Measurements from ENCODE around the gene PRKCE. TPM values are rescaled to one million over a fixed set of nuclear protein-coding genes. Genes with fewer than 3 reads are reported as not detected.

PRKCE gene
- total and polyA plus RNA-seq, 2 experiments from 2014 or later, result 9.6 to 11.9 TPM

- 55% methylated on average over 4 of the region's 4 CpGs for WGBS (ENCODE audit: low lambda C conversion rate, missing lambda C conversion rate)
Measured at GRCh38 chr2:46193356-46193755, 541.9 kb downstream of the PRKCE start.

GRCh38 chr2:46193855-46194254 is 542.4 kb downstream of the PRKCE start:
- no peak overlapping the region for H3K4me3 ChIP-seq
- no peaks in the 10 kb centered on the region for H3K79me2 ChIP-seq
- H2AFZ ChIP-seq, result no peak overlapping the region
- no peak overlapping the region for H3K4me2 ChIP-seq
- DNase-seq (ENCODE audit: low spot score), result no peak
- H4K20me1 ChIP-seq (ENCODE audit: insufficient read depth, poor library complexity, severe bottlenecking), result no peaks in the 10 kb centered on the region
- H3K27ac ChIP-seq, result no peak overlapping the region
- no peaks in the 10 kb centered on the region for H3K4me1 ChIP-seq (ENCODE audit: insufficient read depth)
- no peak for TF ChIP-seq EZH2 (IDR thresholded peaks at IDR 0.05; ENCODE audit: borderline replicate concordance)
- no peak for TF ChIP-seq EZH2phosphoT487 (IDR thresholded peaks at IDR 0.05; ENCODE audit: low read depth, severe bottlenecking, unreplicated experiment)
- TF ChIP-seq CTCF (IDR thresholded peaks at IDR 0.05; ENCODE audit: poor library complexity), result no peak
- H3K9me2 ChIP-seq (replicated peaks; ENCODE audit: insufficient read depth), result no peaks in the 10 kb centered on the region
- no peaks in the 10 kb centered on the region for H3K36me3 ChIP-seq (replicated peaks; ENCODE audit: insufficient read depth, low read depth)
- WGBS (ENCODE audit: low lambda C conversion rate, missing lambda C conversion rate), result 77% methylated on average over 3 of the region's 3 CpGs
- no peaks in the 10 kb centered on the region for H3K27me3 ChIP-seq
- no peaks in the 10 kb centered on the region for H3K9me3 ChIP-seq (ENCODE audit: low read depth)

More at GRCh38 chr2:46193356-46193755, 541.9 kb downstream of the PRKCE start:
- no peaks in the 10 kb centered on the region for H4K20me1 ChIP-seq (ENCODE audit: insufficient read depth, poor library complexity, severe bottlenecking)
- H3K4me1 ChIP-seq (ENCODE audit: insufficient read depth), result no peaks in the 10 kb centered on the region
- no peak overlapping the region for H3K4me2 ChIP-seq
- no peak overlapping the region for H3K4me3 ChIP-seq
- no peaks in the 10 kb centered on the region for H3K79me2 ChIP-seq
- no peaks in the 10 kb centered on the region for H3K9me3 ChIP-seq (ENCODE audit: low read depth)
- H3K36me3 ChIP-seq (replicated peaks; ENCODE audit: insufficient read depth, low read depth), result no peaks in the 10 kb centered on the region
- no peak overlapping the region for H3K27ac ChIP-seq
- TF ChIP-seq CTCF (IDR thresholded peaks at IDR 0.05; ENCODE audit: poor library complexity) (no peak), EZH2 (IDR thresholded peaks at IDR 0.05; ENCODE audit: borderline replicate concordance) (no peak), EZH2phosphoT487 (IDR thresholded peaks at IDR 0.05; ENCODE audit: low read depth, severe bottlenecking, unreplicated experiment) (no peak)
- H3K27me3 ChIP-seq, result no peaks in the 10 kb centered on the region
- DNase-seq (ENCODE audit: low spot score), result no peak
- H3K9me2 ChIP-seq (replicated peaks; ENCODE audit: insufficient read depth), result no peaks in the 10 kb centered on the region
- H2AFZ ChIP-seq, result no peak overlapping the region

GRCh38 chr2:46194856-46195255 is 543.4 kb downstream of the PRKCE start:
- TF ChIP-seq CTCF (IDR thresholded peaks at IDR 0.05; ENCODE audit: poor library complexity), result no peak
- no peak for TF ChIP-seq EZH2phosphoT487 (IDR thresholded peaks at IDR 0.05; ENCODE audit: low read depth, severe bottlenecking, unreplicated experiment)
- H4K20me1 ChIP-seq (ENCODE audit: insufficient read depth, poor library complexity, severe bottlenecking), result no peaks in the 10 kb centered on the region
- no peaks in the 10 kb centered on the region for H3K9me2 ChIP-seq (replicated peaks; ENCODE audit: insufficient read depth)
- H3K27me3 ChIP-seq, result no peaks in the 10 kb centered on the region
- H3K27ac ChIP-seq, result no peak overlapping the region
- H3K36me3 ChIP-seq (replicated peaks; ENCODE audit: insufficient read depth, low read depth), result no peaks in the 10 kb centered on the region
- no peaks in the 10 kb centered on the region for H3K79me2 ChIP-seq
- no peak overlapping the region for H3K4me2 ChIP-seq
- H2AFZ ChIP-seq, result no peak overlapping the region
- no peaks in the 10 kb centered on the region for H3K4me1 ChIP-seq (ENCODE audit: insufficient read depth)
- H3K4me3 ChIP-seq, result no peak overlapping the region
- WGBS (ENCODE audit: low lambda C conversion rate, missing lambda C conversion rate), result 59% methylated on average over 2 of the region's 2 CpGs
- DNase-seq (ENCODE audit: low spot score), result no peak
- H3K9me3 ChIP-seq (ENCODE audit: low read depth), result no peaks in the 10 kb centered on the region

- Histone ChIP-seq H4K20me1 (ENCODE audit: insufficient read depth, poor library complexity, severe bottlenecking) (no peaks in the 10 kb centered on the region), H3K4me2 (no peak overlapping the region), H3K4me3 (no peak overlapping the region), H3K4me1 (ENCODE audit: insufficient read depth) (no peaks in the 10 kb centered on the region), H3K27me3 (no peaks in the 10 kb centered on the region), H3K79me2 (no peaks in the 10 kb centered on the region), H2AFZ (no peak overlapping the region), H3K36me3 (replicated peaks; ENCODE audit: insufficient read depth, low read depth) (no peaks in the 10 kb centered on the region), H3K9me3 (ENCODE audit: low read depth) (no peaks in the 10 kb centered on the region), H3K9me2 (replicated peaks; ENCODE audit: insufficient read depth) (no peaks in the 10 kb centered on the region), H3K27ac (no peak overlapping the region)
- WGBS (ENCODE audit: low lambda C conversion rate, missing lambda C conversion rate), result 82% methylated on average over 8 of the region's 10 CpGs
- TF ChIP-seq EZH2phosphoT487 (IDR thresholded peaks at IDR 0.05; ENCODE audit: low read depth, severe bottlenecking, unreplicated experiment) (no peak), EZH2 (IDR thresholded peaks at IDR 0.05; ENCODE audit: borderline replicate concordance) (no peak), CTCF (IDR thresholded peaks at IDR 0.05; ENCODE audit: poor library complexity) (no peak)
- no peak for DNase-seq (ENCODE audit: low spot score)
Measured at GRCh38 chr2:46195819-46196218, 544.3 kb downstream of the PRKCE start.
